Testis (tissue), 3 donors: ENCODE results near the gene SIPA1L3. TPM values are rescaled to one million over a fixed set of nuclear protein-coding genes. Genes with fewer than 3 reads are reported as not detected.

ENCODE experiments used
- DNase-seq: peaks from one replicate; pipeline ENCODE4 v3.0.0-alpha.2; 2019
- H3K27ac ChIP-seq, 2 donors: fragments of 200-600 bp; sonication (generic); one replicate each; pipeline ENCODE4 v1.5.1; 2019
- H3K27me3 ChIP-seq: fragments of 200-600 bp; sonication (generic); one replicate; pipeline ENCODE4 v1.5.1; 2019
- H3K36me3 ChIP-seq: fragments of 200-600 bp; sonication (generic); one replicate; pipeline ENCODE4 v1.5.1; 2017; ENCODE audit warnings: low read depth; ENCODE audit errors: missing control alignments
- H3K4me1 ChIP-seq: fragments of 200-600 bp; sonication (generic); one replicate; pipeline ENCODE4 v1.5.1; 2019
- H3K4me3 ChIP-seq, 2 donors: fragments of 200-600 bp; sonication (generic); one replicate each; pipeline ENCODE4 v1.5.1; 2017 to 2019
- H3K9me3 ChIP-seq: fragments of 200-600 bp; sonication (generic); one replicate; pipeline ENCODE4 v1.5.1; 2017
- CTCF ChIP-seq, 3 experiments: fragments of 450-650 bp in 2 of 3; fragments of 200-600 bp in 1 of 3; sonication (generic) in 1 of 3; IDR thresholded peaks; one replicate each; pipeline ENCODE4 v1.5.1; 2016 to 2019; ENCODE audit warnings: antibody characterized with exemption in 3 of 3, mild to moderate bottlenecking in 2 of 3, moderate library complexity in 1 of 3
- POLR2A ChIP-seq: fragments of 450-650 bp; IDR thresholded peaks from one replicate; pipeline ENCODE4 v1.6.1; 2017; ENCODE audit warnings: antibody characterized with exemption, mild to moderate bottlenecking, moderate library complexity
- WGBS, 2 donors: methylation state at CpG; one replicate each; pipeline ENCODE4 v1.1.5; 2018; 5-methylcytosine and 5-hydroxymethylcytosine counted together
- intact Hi-C: fragments of 100-400 bp; cut with DNase I; formaldehyde crosslinking; loops from one replicate; pipeline ENCODE4 v1.15.1; 2023; ENCODE audit warnings: low total_unique reads
- polyA plus RNA-seq: library from polyadenylated mRNA; stranded (reverse); fragments of 350-450 nt; fragmentation: Illumina TruSeq; extraction: RNeasy Lipid Tissue Mini Kit (QIAGEN cat#74804); gene quantifications from one replicate; pipeline ENCODE4 v1.2.3, GENCODE V29; 2014; ENCODE audit warnings: low read depth, low replicate concordance; ENCODE audit not compliant: insufficient read depth
- total RNA-seq, 2 donors: library from RNA; depleted of rRNA; stranded (reverse); fragments of >200 nt; gene quantifications; one replicate each; pipeline ENCODE4 v1.2.3, GENCODE V29; 2016

SIPA1L3 gene
- total and polyA plus RNA-seq, 3 donors from 2014 or later: 21.1 to 47.6 (median 43.7) TPM

GRCh38 chr19:38055655-38056521 lies 148.9 kb downstream of the SIPA1L3 start:
- intact Hi-C loops: no loop called here
- no peak for DNase-seq

GRCh38 chr19:38056646-38057045 lies 149.6 kb downstream of the SIPA1L3 start:
- Histone ChIP-seq H3K36me3 (no peaks in the 10 kb centered on the region), H3K4me1 (no peaks in the 10 kb centered on the region), H3K4me3 (no peak overlapping the region), H3K27ac (no peak overlapping the region), H3K9me3 (no peaks in the 10 kb centered on the region), H3K27me3 (no peaks in the 10 kb centered on the region)
- DNase-seq: no peak
- WGBS, 2 donors: 96 to 97% methylated on average over 10 of the region's 10 CpGs
- TF ChIP-seq CTCF (IDR thresholded peaks at IDR 0.05): no peak
- TF ChIP-seq POLR2A: no peak
- intact Hi-C loops: no loop called here

More at GRCh38 chr19:38055655-38056521, 148.9 kb downstream of the SIPA1L3 start:
- Histone ChIP-seq H3K4me3 (no peak overlapping the region), H3K4me1 (no peaks in the 10 kb centered on the region), H3K27me3 (no peaks in the 10 kb centered on the region), H3K9me3 (no peaks in the 10 kb centered on the region), H3K27ac (no peak overlapping the region), H3K36me3 (no peaks in the 10 kb centered on the region)
- WGBS, 2 donors: 49 to 81% methylated on average over 11 to 18 of the region's 18 CpGs
- TF ChIP-seq CTCF (IDR thresholded peaks at IDR 0.05): no peak
- TF ChIP-seq POLR2A: no peak

DNA sequence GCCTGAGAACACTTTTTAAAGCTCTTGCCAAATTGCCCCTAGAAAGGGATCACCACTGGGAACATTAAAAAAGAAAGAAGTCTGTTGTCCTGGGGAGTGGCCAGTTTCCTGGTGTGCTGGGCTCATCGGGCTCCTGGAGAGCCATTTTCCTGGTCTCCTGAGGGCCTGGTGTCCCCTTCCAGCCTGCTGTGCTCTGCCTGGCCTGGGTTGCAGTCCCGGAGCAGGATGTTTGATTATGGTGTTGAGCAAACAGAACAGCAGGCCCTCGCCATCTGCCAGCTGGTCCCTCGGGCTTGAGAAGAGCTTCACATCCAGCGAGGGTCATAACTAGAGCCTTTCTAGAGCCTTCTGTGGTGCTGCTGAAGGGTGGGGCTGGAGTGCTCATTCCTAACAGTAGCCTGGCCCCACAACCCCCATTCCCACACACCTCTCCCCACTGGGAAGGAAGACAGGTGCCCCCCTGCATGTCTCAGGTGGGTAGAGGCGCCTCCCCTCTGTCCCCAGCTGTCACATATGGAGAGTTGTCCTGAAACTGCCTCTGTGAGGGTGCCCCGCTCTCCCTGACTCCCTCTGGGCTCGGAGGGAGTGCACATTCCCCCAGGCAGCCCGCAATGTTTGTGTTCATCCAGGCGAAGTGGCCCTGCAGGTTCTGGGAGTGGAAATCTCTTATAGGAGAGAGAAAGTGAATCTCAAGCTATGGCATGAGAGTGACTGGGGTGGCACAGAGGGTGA lies 151.1 kb downstream of the SIPA1L3 start:
- no peak overlapping the region for H3K4me3 ChIP-seq
- H3K9me3 ChIP-seq: no peaks in the 10 kb centered on the region
- H3K27ac ChIP-seq: no peak overlapping the region
- intact Hi-C loops: no loop called here
- no peak for DNase-seq
- no peaks in the 10 kb centered on the region for H3K4me1 ChIP-seq
- 84 to 94% methylated on average over 5 to 10 of the region's 10 CpGs for WGBS, 2 donors
- H3K27me3 ChIP-seq: no peaks in the 10 kb centered on the region
- TF ChIP-seq CTCF (IDR thresholded peaks at IDR 0.05) (no peak), POLR2A (no peak)
- H3K36me3 ChIP-seq: no peaks in the 10 kb centered on the region

- 66 to 86% methylated on average over 7 of the region's 7 CpGs for WGBS, 2 donors
- no peak for DNase-seq
Measured at GRCh38 chr19:38059897-38060296, 152.9 kb downstream of the SIPA1L3 start.

More at GRCh38 chr19:38059897-38060296, 152.9 kb downstream of the SIPA1L3 start:
- intact Hi-C loops: no loop called here
- H3K36me3 ChIP-seq: no peaks in the 10 kb centered on the region
- no peak for TF ChIP-seq POLR2A
- TF ChIP-seq CTCF (IDR thresholded peaks at IDR 0.05): no peak
- H3K4me1 ChIP-seq: no peaks in the 10 kb centered on the region
- no peaks in the 10 kb centered on the region for H3K9me3 ChIP-seq
- H3K27me3 ChIP-seq: no peaks in the 10 kb centered on the region
- no peak overlapping the region for H3K27ac ChIP-seq
- H3K4me3 ChIP-seq: no peak overlapping the region
